CD4-positive, alpha-beta memory T cell (primary cell): ENCODE results near the gene DOLPP1. TPM values are rescaled to one million over a fixed set of nuclear protein-coding genes. Genes with fewer than 3 reads are reported as not detected.

Experiments used
- polyA plus RNA-seq, 2 donors: library from polyadenylated mRNA; unstranded; fragments of 300-500 nt; fragmentation: Illumina TruSeq; gene quantifications; one replicate each; pipeline ENCODE4 v1.2.3, GENCODE V29; 2021
- total RNA-seq, 2 experiments: library from RNA; stranded (reverse); gene quantifications; one replicate each; pipeline ENCODE4 v1.2.3, GENCODE V29; 2021

DOLPP1 gene
- total and polyA plus RNA-seq, 4 experiments from 2014 or later = 10.1 to 13.0 (median 12.1) TPM

Other genes with a start within 250 kb of the DOLPP1 start
- gene KYAT1, start 199.2 kb upstream of the DOLPP1 start, total RNA-seq = 10 to 100 TPM in 1 of 2 experiments, 1 to 10 TPM in 1; 9.8 to 12.4 TPM
- gene KYAT1, start 199.2 kb upstream of the DOLPP1 start, polyA plus RNA-seq = 10 to 100 TPM; 11.0 to 11.6 TPM
- gene LRRC8A, start 199.0 kb upstream of the DOLPP1 start, total RNA-seq = 10 to 100 TPM; 24.4 to 26.4 TPM
- gene LRRC8A, start 199.0 kb upstream of the DOLPP1 start, polyA plus RNA-seq = 10 to 100 TPM; 18.7 to 40.6 TPM
- 1 to 10 TPM; 1.7 to 2.2 TPM for gene PHYHD1, start 160.1 kb upstream of the DOLPP1 start, total RNA-seq
- gene PHYHD1, start 160.1 kb upstream of the DOLPP1 start, polyA plus RNA-seq = not detected
- 10 to 100 TPM in 1 of 2 experiments, 1 to 10 TPM in 1; 9.9 to 12.9 TPM for gene DOLK, start 133.5 kb upstream of the DOLPP1 start, total RNA-seq
- 10 to 100 TPM in 1 of 2 donors, 1 to 10 TPM in 1; 9.1 to 11.7 TPM for gene DOLK, start 133.5 kb upstream of the DOLPP1 start, polyA plus RNA-seq
- 10 to 100 TPM; 70.1 to 70.8 TPM for gene NUP188, start 133.4 kb upstream of the DOLPP1 start, total RNA-seq
- 10 to 100 TPM; 27.2 to 39.4 TPM for gene NUP188, start 133.4 kb upstream of the DOLPP1 start, polyA plus RNA-seq
- gene SH3GLB2, start 52.8 kb upstream of the DOLPP1 start, total RNA-seq = 100 to 1,000 TPM; 111 to 113 TPM
- 10 to 100 TPM; 23.8 to 43.5 TPM for gene SH3GLB2, start 52.8 kb upstream of the DOLPP1 start, polyA plus RNA-seq
- gene MIGA2, start 44.5 kb upstream of the DOLPP1 start, total RNA-seq = 10 to 100 TPM; 80.5 to 84.2 TPM
- gene MIGA2, start 44.5 kb upstream of the DOLPP1 start, polyA plus RNA-seq = 10 to 100 TPM in 1 of 2 donors, 1 to 10 TPM in 1; 6.6 to 11.6 TPM
- 10 to 100 TPM; 11.2 to 12.4 TPM for gene CRAT, start 29.7 kb downstream of the DOLPP1 start, total RNA-seq
- 10 to 100 TPM in 1 of 2 donors, 1 to 10 TPM in 1; 8.7 to 21.0 TPM for gene CRAT, start 29.7 kb downstream of the DOLPP1 start, polyA plus RNA-seq
- gene PTPA, start 30.3 kb downstream of the DOLPP1 start, total RNA-seq = 10 to 100 TPM; 49.0 to 51.3 TPM
- gene PTPA, start 30.3 kb downstream of the DOLPP1 start, polyA plus RNA-seq = 10 to 100 TPM; 10.8 to 14.1 TPM
- gene IER5L, start 97.2 kb downstream of the DOLPP1 start, total RNA-seq = 1 to 10 TPM; 3.1 to 3.6 TPM
- gene IER5L, start 97.2 kb downstream of the DOLPP1 start, polyA plus RNA-seq = under 1 TPM; 0.07 to 0.08 TPM